ENCODE data around the gene PRKAR2A.
"Not testable (repeated sequence)": the region's sequence is repeated elsewhere in the genome, so short reads cannot be mapped to it uniquely, and the experiment has no call there.

Gene PRKAR2A

DNA sequence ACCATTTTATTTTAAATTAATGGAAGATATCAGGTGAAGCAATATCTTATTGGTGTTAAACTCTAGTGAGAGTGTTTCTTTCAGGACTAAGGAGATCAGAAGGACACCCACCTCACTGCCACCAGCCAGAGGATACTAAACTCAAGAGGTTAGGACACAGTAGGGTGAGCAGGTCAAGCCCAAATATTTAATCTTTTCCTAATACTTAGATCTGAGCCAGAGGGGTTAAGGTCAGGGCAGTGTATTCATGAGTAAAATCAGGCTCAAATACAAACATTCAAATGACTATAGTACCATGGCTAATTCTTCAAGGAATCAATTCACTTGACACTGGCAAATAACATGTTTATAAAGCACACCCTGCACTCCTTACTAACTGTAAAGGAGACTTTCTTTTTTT, 65.6 kb downstream of the PRKAR2A start:
- no peak for DNase-seq

DNA sequence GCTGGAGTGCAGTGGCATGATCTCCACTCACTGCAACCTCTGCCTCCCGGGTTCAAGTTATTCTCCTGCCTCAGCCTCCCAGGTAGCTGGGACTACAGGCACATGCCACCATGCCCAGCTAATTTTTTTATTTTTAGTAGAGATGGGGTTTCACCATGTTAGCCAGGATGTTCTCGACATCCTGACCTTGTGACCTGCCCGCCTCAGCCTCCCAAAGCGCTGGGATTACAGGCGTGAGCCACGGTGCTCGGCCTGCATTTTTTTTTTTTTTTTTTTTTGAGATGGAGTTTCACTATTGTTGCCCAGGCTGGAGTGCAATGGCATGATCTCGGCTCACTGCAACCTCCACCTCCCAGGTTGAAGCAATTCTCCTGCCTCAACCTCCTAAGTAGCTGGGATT, 69.1 kb downstream of the PRKAR2A start:
- DNase-seq = not testable (repeated sequence)

DNA sequence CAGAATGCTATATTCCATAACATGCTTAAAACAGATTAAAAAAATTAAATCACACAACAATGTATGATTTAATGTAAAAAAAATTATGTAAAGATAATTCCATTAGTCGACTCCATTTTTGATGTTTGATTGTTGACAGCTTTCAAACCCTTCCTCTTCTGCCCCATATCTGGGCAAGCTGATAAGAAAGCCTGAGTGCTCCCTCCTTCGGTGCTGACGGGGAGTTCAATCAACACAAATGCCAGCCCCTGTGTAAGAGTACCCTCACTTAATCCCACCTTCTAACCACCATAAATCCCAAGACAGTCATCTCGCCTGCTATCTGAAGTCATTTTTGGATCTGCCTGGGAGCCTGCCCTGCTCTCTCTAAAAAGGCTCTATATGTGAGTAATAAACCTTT, 70.8 kb downstream of the PRKAR2A start:
- DNase-seq = no peak

DNA sequence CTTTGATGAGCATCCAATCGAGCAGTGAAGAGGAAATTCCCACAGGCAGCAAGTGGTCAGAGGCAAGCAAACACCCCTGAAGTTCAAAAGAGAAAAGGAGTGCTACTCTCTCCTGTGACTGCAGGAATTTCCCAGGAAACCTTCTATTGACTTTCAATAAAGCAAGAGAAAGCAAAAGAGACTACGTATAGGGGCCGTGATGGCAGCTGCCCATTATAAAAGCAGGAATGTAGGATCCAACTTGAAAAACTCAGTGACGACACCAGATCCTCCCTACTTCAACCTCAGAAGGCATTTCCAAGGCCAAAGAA, 77.5 kb downstream of the PRKAR2A start:
- no peak for DNase-seq

DNA sequence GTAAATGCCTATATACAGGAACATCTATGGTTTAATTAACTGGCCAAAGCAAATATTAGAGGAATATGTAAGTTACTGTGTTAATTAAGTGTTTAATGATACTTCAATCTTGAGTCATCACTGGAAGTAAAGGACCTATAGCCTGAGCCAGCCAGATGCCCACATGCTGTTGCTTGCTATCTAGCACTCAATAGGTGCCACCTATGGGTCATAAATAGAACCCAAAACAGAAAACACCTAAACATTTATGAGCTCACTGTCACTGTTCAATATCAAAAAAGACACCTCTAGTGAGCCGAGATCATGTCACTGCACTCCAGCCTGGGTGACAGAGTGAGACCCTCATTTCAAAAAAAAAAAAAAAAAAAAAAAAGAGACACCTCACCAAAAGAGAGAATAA, 82.3 kb downstream of the PRKAR2A start:
- peak in 1 of 56 donors; percentile 17 for DNase-seq

DNA sequence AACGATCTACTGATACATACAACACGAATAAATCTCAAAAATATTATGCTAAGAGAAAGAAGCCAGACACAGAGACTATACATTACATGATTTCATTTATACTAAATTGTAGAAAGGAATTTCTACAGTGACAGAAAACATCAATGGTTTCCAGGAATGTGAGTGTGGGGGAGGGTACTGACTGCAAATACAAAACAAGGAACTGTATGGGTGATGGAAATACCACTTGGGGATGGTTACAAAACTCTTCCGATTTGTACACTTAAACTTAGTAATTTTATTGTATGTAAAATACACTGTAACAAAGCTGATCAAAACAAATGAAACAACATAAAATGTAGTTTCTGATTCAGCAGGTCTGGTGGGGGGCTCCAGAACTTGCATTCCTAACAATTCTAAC, 84.9 kb downstream of the PRKAR2A start:
- DNase-seq = no peak

DNA sequence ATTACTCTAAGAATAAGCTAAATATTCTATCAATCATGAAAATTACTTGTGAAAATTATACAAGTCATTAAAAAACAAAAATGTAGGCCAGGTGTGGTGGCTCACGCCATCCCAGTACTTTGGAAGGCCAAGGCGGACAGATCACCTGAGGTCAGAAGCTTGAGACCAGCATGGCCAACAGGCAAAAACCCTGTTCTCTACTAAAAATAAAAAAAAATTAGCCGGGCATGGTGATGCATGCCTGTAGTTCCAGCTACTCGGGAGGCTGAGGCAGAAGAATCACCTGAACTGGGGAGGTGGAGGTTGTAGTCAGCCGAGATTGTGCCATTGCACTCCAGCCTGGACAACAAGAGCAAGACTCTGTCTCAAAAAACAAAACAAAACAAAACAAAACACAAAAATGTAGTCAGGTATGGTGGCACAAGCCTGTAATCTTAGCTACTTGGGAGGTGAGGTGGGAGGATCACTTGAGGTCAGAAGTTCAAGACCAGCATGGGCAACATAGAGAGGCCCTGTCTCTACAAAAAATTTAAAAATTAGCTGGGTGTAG, 87.6 kb downstream of the PRKAR2A start:
- DNase-seq = not testable (repeated sequence)

DNA sequence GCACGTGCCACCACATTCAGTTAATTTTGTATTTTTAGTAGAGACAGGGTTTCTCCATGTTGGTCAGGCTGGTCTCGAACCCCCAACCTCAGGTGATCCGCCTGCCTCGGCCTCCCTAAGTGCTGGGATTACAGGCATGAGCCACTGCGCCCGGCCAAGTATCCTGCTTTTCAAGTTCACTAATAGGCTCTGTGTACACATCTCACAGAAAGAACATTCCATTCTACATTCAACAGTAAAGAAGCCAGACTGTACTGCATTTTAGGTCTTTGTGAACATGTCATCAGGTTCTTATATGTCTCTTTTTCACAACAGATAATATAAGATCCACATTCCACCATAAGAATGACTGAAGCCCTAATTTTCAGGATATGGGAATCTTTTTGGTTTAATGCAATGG, 88.1 kb downstream of the PRKAR2A start:
- not testable (repeated sequence) for DNase-seq

DNA sequence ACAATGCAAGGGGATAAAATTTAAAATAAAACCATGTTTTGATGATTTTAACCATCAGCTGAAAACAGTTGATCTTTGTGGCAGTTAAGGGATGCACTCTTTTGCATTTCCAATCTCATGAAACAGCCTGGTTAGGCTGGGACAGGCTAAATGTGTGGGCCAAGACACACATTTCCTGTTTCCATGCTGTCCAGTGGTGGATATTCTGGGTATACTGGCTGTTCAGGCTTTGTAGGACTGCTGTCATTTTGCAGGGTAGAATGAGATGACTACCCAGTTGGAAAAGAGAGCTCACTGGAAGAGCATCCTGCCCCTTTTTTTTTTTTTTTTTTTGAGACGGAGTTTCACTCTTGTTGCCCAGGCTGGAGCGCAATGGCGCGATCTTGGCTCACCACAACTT, 88.6 kb downstream of the PRKAR2A start:
- no peak for DNase-seq

DNA sequence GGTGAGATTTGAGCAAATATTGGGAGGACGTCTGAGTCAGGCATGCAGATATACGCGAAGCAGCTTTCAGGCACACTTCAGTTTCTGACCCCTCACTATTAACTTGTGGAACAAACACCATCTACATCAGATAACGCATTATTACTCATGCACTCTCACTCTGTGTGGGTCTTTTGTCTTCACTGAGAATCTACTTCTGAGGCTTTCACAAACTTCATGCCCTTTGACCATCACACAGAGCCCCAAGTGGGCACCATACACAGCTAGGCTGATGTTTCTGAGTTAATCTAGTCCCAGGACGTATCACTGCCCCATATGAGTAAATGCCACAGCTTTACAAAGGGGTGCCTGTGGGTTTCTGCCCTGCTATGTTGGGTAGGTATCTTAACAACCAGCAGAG, 91.0 kb downstream of the PRKAR2A start:
- no peak for DNase-seq

DNA sequence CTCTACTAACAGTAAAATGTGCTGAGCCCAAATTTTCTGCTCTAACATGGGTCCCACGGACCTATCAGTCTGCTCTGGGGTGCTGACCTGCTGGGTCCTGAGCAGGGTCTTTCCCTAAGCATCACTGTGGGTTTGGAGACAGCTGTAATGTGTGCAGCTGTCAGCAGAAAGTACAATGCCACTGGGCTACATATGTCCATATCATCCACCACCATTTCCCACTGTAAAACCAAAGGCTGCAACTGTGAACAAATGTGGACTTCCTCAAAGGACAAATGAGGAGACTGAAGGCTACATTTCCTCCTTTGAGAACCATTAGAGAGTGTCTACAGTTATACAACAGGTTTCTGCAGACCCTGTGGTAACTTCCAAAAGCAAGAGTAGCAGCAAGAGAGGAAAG, 96.8 kb downstream of the PRKAR2A start:
- no peak for DNase-seq

DNA sequence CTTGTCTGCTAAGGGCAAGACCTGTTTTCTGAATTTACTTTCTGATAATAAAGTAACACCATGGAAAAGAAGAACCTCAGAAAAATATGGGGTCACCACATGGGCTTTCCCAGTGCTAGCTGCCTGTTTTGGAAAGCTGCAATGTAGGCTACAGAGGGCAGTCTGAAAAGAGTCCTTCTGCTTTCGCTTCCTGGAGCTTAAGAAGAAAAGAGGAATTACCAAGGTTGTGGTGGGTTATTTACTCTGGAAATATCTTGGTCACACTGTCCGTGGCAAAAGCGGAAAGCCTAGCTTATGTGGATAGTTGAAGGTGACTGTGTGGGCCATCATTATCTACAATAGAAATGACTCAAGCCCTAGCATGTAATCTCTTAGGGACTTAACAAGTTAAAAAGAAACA, 98.9 kb downstream of the PRKAR2A start:
- DNase-seq = peak in 5 of 56 donors; percentile 15 to 40 (median 20)

DNA sequence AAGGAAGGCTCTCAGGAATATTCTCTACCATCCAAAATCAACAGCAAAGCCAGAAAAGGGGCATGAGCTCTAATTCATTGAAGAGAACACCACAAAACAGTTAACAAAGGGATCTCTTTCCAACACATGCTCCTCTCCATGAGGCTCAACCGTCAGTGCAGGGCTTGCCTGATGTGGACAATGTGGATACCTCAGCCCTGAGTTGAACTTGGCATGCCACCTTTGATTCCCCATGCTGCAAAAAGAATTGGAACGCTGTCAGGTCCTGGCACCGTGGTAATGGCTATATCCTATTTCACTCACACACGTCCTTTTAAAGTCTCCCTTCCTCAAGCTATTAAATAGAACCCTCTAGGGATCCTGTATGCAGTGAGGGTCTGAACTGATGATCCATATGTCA, 100.0 kb downstream of the PRKAR2A start:
- DNase-seq = peak in 9 of 56 donors; percentile 15 to 52 (median 23)

DNA sequence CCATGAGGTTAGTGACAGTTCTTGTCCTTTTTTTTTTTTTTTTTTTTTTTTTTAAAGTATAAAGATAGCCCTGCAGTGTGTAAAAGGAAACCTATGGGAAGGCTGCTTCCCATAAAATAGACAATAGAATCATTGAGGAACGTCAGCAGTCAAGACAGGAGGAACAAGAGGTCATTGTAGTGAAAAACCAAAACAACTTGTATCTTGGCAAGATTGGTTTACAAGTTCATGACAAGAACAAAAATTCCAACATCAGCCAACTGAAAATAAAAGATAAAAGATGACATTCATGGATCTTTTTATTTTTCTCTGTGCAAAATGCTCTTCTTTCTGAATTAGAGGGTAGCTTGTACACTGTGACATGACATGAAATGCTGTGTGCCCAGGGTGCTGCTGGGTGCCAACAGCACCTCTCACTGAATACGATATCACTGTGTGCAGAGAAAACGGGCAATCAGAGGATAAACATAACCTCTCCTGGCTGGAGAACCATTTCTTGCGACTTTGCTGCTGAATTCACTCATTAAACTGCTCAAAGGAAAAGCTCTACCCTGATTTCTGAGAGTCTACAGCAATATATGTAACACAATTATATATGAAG, 100.6 kb downstream of the PRKAR2A start:
- DNase-seq = peak in 17 of 56 donors; percentile 8 to 62 (median 19)

DNA sequence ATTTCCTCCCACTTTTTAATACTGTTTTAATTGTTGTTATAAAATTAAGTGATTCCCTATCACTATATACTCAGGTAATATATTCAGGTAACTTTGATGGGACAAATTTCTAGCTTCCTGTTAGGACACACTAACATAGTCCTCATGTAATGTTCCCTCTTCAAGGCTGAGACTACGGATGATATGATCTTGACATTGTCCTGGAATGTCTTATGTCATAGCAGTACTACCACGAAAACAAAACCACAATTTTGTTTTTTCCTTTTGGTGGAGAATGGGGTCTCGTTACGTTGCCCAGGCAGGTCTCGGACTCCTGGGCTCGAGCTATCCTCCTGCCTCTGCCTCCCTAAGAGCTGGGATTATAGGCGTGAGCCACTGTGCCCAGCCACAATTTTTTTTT, 103.9 kb downstream of the PRKAR2A start:
- DNase-seq = no peak

DNA sequence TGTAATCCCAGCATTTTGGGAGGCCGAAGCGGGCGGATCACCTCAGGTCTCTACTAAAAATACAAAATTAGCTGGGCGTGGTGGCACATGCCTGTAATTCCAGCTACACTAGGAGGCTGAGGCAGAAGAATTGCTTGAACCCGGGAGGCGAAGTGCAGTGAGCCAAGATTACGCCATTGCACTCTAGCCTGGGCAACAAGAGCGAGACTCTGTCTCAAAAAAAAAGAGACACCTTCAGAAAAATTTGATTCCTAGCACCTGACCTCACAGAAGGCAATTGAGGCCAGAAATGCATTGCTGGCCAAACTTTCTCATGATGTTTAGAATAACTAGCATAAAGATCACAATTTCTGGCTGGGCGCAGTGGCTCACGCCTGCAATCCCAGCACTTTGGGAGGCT, 106.4 kb downstream of the PRKAR2A start:
- DNase-seq = not testable (repeated sequence)

DNA sequence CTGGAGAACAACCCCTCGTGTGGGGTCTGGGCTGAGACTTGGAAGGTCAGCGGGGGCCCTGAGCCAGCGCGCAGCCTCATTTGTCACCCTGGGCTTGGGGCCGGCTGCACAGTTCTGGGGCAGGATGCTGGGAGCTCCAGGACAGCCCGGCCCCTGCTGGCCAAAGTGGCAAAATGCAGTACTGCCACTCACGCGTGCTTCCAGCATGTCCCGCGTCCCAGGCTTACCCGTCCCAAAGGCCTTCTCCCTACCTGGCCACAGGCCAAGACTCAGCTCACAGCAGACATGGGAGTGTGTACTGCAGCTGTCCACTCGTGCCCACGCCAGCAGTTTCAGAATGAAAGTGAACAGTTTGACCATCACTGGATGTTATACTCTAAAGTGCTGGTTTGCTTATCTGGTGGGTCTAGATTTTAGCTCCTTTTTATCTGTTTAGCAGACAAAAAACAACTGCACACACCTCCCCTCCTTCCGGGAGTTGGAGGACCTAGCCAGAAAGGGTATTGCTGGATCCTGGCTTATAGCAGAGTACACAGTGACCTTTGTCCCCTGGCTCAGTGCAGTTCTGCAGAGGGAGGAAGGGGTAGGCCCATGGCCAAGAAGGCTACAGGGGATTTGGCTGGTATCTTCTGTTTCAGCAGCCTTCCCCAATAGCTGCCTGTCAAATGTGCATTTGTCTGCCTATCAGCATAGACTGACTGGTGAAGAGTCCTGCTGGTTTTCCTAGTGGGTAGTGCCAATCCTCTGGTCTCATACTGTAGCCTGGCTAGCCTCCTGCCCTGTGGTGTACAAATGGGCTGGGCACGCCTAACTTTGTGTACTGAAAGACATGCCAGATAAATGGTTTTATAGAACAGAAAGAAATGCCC, 107.5 kb downstream of the PRKAR2A start:
- peak in 55 of 56 donors; percentile 29 to 95 (median 85) for DNase-seq

DNA sequence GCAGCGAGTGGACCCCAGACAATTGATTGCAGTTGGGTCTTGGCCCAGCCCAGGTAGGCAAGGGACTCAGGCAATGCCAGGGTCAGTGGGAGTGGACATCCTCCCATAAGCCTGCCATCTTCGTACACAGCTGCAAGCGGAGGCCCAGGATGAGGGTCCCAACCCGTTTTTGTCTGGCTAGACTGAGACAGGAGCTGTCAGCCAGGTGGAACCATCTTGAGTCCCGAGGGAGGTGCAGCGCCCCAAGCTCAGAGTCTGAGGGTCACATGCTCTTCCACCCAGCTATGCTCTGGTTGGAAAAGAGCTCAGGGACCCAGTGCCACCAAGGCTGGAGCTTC, 108.1 kb downstream of the PRKAR2A start:
- no peak for DNase-seq

DNA sequence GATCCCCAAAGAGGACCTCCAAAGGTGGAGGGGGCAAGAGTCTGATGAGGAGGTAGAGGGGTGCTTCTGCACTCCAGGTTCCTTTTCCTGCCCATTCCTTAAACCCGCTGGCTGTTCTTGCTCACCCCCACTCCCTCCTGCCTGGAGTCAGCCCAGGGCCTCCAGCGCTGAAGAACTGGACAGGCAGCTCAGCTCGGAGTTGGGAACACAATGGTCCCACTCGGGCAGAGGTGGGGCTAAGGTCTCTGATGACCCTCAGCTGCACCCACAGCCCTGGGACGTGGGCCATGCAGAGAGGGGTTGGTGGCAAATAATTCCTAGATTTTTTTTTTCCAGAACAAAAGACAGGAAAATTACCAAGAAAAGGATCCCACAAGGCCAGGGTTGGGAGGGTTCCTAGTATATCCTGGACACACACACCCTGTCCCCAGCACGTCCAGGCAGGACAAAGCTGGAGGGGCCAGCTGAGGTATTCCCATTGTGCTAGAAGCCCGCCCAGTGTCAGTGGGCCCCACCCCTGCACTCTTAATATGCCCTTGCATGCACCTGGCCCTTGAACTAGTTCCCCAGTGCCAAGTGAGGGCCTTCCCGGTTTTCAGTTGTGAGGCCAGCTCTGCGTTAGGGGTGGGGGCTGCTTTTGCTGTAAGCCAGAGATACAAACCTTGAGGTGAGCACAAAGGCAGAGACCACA, 108.6 kb downstream of the PRKAR2A start:
- no peak for DNase-seq

DNA sequence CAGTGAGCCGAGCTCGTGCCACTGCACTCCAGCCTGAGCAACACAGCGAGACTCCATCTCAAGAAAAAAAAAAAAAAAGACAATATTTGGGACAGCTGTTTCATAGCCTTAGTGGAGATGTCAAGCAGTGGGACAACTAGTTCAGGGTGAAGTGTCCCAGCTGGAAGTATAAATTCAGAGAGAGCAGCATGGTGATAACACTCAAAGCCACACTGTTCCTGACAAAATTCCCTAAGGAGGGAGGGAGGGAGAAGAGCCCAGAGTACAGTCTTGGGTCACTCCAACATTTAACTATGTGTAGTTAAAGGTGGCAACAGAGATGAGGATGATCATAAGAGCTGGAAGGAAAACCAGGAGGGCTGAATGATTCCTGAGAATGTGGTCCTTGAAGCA, 109.5 kb downstream of the PRKAR2A start:
- no peak for DNase-seq

DNA sequence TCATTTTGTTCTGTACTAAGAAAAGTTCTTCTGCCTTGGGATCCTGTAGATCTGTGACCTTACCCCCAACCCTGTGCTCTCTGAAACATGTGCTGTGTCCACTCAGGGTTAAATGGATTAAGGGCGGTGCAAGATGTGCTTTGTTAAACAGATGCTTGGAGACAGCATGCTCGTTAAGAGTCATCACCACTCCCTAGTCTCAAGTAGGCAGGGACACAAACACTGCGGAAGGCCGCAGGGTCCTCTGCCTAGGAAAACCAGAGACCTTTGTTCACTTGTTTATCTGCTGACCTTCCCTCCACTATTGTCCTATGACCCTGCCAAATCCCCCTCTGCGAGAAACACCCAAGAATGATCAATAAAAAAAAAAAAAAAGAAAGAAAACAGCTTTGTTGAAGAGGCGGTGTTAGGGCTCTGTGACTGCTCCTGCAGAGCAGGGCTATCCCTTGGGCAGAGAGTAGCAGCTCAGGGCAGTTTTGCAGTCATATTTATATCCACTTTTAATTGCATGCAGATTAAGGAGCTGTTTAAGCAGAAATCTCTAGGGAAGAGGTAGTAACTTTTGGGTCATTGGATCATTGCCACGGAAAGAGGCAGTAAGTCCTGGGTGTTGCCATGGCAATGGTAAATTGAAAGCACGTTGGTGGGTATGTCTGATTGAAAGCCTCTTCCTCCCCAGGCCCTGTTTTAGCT, 112.5 kb downstream of the PRKAR2A start:
- DNase-seq = not testable (repeated sequence)

DNA sequence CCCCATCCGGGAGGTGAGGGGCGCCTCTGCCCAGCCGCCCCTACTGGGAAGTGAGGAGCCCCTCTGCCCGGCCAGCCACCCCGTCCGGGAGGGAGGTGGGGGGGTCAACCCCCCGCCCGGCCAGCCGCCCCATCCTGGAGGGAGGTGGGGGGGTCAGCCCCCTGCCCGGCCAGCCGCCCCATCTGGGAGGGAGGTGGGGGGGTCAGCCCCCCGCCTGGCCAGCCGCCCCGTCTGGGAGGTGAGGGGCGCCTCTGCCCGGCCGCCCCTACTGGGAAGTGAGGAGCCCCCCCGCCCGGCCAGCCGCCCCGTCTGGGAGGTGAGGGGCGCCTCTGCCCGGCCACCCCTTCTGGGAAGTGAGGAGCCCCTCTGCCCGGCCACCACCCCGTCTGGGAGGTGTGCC, 113.1 kb downstream of the PRKAR2A start:
- not testable (repeated sequence) for DNase-seq

Measured in amygdala (tissue), 56 donors.